ENCODE results near the gene SIRT7. TPM values are rescaled to one million over a fixed set of nuclear protein-coding genes. Genes with fewer than 3 reads are reported as not detected.
A peak's percentile ranks its signal among the peaks of the same experiment; 100 is the strongest.

Gene SIRT7
- total RNA-seq, 1 donor = 12.7 TPM

GRCh38 chr17:81888105-81888987 lies 29.6 kb downstream of the SIRT7 start:
- DNase-seq (ENCODE audit: low read depth) = no peak
- H3K4me3 ChIP-seq (ENCODE audit: low read depth, low read length) = no peak overlapping the region
- TF ChIP-seq CTCF (IDR thresholded peaks at IDR 0.05; ENCODE audit: insufficient read depth, low read length) = no peak

- no peak for TF ChIP-seq CTCF (IDR thresholded peaks at IDR 0.05; ENCODE audit: insufficient read depth, low read length)
- DNase-seq (ENCODE audit: low read depth) = no peak
- H3K4me3 ChIP-seq (ENCODE audit: low read depth, low read length) = no peak overlapping the region
Measured at GRCh38 chr17:81885869-81886548, 32.0 kb downstream of the SIRT7 start.

GRCh38 chr17:81885454-81885853 lies 32.5 kb downstream of the SIRT7 start:
- DNase-seq (ENCODE audit: low read depth) = no peak
- TF ChIP-seq CTCF (IDR thresholded peaks at IDR 0.05; ENCODE audit: insufficient read depth, low read length) = no peak
- no peak overlapping the region for H3K4me3 ChIP-seq (ENCODE audit: low read depth, low read length)

DNA sequence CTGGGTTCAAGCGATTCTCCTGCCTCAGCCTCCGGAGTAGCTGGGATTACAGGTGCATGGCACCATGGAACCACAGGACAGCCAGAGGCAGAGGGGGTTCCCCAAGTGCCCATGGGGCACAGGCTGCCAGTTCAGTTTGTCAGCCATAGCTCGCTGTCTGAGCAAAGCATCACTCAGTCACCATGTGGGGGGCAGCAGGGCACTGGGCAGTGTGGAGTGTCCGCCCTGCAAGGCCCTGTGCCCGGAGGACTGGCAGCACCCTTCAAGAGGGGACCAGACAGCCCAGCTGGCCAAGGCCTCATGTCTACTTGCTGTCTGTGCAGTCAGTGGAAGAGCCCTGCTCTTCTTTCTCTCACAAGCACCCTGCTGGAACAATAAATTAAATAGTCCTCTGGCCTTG lies 33.0 kb downstream of the SIRT7 start:
- no peak for TF ChIP-seq CTCF (IDR thresholded peaks at IDR 0.05; ENCODE audit: insufficient read depth, low read length)
- H3K4me3 ChIP-seq (ENCODE audit: low read depth, low read length) = no peak overlapping the region
- DNase-seq (ENCODE audit: low read depth) = no peak

DNA sequence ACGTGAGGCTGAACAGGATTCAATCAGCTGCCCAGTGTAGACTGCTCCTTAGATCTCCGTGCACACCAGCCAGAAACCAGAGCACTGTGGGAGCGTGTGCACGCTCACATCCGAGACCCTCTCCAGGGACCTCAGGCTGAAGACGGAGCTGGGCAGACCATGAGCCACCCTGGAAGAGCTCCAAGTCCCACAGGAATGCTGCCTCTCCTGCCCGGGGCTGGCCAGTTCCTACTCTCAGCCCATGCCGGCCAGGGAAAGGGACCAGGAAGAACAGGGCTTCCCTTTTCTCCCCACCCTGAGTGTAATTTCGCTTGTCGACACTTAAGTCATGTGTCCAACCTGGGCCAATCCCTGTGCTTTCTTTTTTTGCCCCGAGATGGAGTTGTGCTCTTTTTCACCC lies 33.5 kb downstream of the SIRT7 start:
- peak; percentile 41 for DNase-seq (ENCODE audit: low read depth)
- TF ChIP-seq CTCF (IDR thresholded peaks at IDR 0.05; ENCODE audit: insufficient read depth, low read length) = no peak
- no peak overlapping the region for H3K4me3 ChIP-seq (ENCODE audit: low read depth, low read length)

DNA sequence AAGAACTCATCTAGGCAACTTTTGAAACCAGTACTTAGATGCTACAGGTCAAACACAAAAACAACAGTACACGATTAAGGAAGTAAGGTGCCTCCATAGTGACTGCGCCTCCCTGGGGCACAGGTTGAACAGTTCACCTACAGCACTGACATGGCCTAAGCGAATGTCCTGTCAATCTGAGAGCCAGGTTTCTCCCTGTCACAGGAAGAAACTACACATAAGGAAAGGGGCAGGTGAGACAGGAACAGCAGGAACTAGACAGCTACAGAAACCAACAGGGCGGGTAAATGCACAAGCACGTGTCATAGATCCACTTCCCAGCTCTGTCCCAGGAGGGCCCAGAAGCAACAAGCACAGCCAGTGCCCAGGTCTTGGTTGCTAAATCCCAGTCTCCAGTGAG lies 38.9 kb downstream of the SIRT7 start:
- no peak for TF ChIP-seq CTCF (IDR thresholded peaks at IDR 0.05; ENCODE audit: insufficient read depth, low read length)
- DNase-seq (ENCODE audit: low read depth) = no peak
- H3K4me3 ChIP-seq (ENCODE audit: low read depth, low read length) = no peak overlapping the region
